ENCODE measurements around the gene HOXB7.

Gene HOXB7

DNA sequence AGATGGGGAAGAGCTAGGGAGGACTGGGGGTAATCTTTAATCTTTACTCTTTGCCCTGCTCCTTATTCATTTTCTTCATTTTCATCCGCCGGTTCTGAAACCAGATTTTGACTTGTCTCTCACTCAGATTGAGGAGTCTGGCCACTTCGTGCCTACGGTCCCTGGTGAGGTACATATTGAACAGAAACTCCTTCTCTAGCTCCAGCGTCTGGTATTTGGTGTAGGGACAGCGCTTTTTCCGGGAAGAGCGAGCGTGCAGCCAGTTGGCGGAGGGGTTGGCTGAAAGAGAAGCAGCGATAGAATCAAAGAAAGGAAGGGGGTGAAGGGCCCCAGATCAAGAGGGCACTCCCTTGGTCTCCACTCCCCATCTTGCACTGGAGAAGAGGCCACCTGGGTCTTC is 12.0 kb upstream of the HOXB7 start:
- no peak for DNase-seq

DNA sequence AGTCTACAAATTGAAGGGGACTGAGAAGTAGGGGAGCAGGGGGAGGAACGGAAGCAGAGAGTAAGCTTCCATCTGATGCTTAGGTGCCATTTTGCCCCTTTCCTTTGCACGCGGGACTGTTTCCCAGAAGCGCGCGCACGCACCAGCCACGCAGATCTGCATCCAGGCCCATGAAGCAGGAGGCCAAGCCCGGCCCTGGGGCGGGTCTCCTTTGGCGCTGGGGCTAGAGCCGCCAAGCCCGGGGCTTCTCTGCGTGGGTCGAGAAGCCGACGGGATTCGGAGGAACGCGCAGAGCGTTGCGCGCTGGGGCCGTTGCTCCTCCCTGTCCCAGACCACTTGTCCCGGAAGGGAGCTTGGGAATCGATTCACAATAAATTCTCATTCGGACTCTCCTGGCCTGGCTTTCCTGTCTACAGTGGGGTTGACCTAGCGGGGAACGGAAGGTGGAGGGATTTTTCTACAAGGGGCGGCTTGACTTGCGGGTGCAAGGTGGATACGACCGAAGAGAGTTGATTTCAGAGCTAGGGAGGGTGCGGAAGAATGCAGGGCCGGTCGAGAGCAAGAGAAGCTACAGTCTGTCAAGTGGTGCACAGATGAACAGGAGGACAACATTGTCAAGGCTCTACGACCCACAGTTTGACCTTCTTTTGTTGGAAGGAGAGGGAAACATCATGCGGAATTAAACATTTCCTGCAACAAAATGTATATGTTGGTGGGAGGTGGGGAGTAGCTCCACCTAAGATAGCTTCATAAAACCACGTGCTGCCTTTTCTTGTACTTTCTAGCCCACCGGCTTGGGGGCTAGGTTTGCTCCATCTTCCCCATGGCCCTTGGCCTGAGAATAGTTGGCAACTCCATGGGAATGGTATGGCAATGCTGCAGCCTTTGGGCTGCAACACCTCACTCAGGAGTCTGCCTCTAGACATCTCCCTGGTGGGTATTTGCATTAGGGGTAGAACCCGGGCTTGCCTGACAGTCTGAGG is 10.9 kb upstream of the HOXB7 start:
- no peak for DNase-seq

GRCh38 chr17:48620461-48621139 is 9.8 kb upstream of the HOXB7 start:
- DNase-seq: no peak

DNA sequence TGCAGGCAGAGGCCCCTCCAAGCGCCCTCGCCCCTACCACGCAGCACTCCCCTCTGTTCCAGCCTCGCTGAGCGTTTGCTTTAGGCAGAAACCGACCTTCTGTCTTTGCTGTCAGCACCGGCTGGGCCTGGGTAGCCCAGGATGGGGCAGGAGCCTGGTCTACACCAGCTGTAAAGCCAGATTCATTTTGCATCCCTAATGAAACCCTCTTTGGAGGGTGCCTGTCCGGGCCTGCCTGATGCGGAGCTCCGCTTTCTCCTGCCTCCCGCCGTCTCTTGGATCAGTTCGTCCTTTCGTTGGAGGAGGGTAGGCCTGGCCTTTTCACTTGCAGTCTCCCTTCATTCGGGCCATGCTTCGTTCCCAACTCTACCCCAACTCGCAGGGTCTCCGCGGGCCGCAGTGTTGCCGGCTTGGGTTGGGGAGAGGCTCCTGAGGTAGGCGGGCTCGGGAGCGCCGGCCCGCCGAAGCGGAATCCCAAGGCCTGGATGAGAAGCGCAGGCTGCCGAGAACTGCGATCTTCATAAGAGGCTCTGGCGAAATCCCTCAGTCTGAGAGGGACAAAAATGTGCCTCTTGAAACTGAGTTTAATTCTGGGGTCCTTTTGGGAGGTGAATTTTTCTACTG is 9.1 kb upstream of the HOXB7 start:
- no peak for DNase-seq

GRCh38 chr17:48618256-48618896 is 7.6 kb upstream of the HOXB7 start:
- DNase-seq: peak; percentile 80

DNA sequence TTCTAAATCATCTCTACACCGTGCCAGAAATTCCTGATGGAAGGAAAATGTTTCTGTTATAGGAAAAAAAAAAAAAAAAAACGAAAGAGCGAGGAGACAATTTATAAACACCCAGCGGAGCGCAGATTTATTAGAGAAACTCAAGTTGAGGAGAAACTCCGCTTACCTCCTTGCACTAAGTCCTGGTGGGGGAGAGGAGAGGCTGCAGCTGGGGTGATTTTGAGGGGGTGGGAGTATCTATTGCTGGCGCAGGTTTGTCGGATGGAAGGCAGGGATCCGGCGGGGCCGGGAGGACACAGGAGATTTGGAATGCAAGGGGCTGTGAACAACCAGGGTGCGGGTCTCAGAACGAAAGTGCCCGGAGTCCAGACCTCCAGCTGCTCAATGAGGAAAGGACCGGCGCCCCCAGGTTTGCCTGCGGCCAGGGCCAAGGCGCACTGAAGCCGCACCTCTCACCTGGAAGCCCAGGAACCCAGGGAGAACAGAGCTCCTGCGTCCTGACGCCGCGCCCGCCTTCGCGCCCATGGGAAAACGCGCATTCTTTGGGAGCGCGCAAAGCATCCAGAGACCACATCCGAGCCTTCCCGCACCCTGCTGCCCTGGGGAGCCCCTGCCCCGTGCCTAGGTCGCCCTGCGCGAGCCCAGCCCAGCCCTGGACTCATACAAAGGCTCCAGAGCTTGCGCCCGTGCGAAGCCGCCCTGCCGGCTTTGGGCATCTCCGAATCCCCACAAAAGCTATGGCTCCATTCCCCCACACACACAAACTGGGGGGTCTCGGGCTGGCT is 6.8 kb upstream of the HOXB7 start:
- DNase-seq: no peak

GRCh38 chr17:48616717-48617470 is 6.1 kb upstream of the HOXB7 start:
- DNase-seq: no peak

- no peak for DNase-seq
Measured at GRCh38 chr17:48615963-48616716, 5.3 kb upstream of the HOXB7 start.

- no peak for DNase-seq
Measured at GRCh38 chr17:48615047-48615962, 4.5 kb upstream of the HOXB7 start, which contains the start of gene HOXB8. Gene HOXB8 (minus strand): TSS chr17:48615292. CDS start chr17:48614704, 588 bp downstream.

- DNase-seq: no peak
Measured at GRCh38 chr17:48613862-48614694, 3.3 kb upstream of the HOXB7 start.

DNA sequence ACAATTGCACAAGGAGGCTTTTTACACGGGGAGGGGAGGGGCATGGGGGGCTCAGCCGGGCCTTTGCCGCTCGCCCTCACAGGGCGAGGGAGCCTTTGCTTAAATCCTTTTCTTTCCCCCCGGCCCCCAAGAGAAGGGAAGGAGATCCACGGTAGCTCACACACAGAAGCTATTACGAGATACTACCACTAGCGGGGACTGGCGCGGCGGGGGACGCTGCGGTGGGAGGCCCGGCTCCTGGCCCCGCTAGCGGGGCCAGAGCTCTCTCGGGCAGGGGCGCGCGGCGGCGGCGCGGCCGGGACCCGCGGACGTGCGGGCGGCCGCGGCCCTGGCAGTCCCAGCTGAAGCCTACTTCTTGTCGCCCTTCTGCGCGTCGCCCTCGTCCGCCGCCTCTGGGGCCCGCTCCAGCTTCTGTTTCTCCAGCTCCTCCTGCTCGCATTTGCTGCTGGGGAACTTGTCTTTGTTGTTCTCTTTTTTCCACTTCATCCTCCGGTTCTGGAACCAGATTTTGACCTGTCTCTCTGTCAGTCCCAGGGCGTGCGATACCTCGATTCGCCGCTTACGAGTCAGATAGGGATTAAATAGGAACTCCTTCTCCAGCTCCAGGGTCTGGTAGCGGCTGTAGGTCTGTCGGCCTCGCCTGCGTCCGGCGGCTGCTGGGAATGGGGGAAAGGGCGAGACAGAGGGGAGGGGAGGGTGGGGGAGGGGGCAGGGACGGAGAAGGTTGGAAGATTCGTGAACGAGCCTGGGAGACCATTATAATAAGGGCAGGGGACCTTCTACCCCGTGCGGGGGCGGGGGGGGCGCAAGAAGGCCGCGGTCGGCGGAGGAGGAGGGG is 2.3 kb upstream of the HOXB7 start:
- DNase-seq: peak; percentile 36

DNA sequence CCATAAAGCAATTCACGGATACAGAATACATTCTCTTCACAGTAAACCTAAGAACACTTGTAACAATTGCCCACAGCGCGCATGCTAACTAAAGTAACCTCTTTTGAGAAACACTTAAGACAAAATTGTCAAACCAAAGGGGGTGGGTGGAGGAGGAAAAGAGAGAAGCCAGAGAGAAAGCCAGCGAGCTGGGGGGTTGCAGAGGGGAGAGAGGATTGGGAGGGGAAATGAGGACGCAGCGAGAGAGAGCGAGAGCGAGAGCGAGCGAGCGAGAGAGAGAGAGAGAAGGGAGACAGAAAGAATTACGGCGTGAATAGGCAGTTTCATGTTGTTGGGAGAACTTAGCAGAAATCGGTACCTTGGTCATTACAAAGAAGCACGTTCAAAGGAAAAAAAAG is 1.6 kb upstream of the HOXB7 start:
- DNase-seq: no peak

DNA sequence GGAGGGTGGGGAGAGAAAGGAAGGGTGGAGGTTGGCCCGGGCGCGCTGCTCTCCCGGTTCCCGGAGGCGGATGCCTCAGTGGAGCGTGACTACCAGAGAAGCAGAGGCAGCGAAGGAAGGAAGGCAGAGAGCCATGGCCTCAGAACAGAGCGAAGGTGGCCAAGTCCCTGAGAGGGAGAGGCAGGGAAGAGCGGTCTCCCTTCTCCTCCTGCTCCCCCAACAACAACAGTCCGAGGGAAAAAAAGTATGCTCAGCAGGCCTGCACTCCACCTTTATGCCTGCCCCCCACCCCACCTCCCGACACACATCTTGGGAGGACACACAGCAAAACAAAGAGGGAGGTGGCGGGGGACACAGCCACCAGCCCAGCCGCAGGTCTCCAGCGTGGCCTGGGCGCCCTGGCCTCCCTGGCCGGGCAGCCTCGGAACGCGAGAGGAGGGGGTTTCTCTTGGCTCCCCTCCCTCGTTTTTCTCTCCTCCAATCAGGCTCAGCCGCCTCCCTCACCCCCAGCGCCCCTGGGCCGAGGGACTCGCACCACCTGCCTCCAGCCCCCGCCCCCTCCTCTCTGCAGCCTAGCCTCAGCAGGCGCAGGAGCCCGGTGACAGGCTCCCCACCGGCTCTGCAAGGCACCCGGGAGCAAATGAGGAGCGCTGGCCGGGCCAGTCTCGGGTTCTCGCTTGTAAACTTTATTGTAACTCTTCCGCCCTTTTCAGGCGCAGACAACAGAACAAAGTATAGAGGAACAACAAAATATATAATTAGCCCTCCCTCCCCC is 1.1 kb upstream of the HOXB7 start:
- DNase-seq: no peak

- DNase-seq: no peak
Measured at GRCh38 chr17:48611213-48611612, 396 bp upstream of the HOXB7 start.

DNA sequence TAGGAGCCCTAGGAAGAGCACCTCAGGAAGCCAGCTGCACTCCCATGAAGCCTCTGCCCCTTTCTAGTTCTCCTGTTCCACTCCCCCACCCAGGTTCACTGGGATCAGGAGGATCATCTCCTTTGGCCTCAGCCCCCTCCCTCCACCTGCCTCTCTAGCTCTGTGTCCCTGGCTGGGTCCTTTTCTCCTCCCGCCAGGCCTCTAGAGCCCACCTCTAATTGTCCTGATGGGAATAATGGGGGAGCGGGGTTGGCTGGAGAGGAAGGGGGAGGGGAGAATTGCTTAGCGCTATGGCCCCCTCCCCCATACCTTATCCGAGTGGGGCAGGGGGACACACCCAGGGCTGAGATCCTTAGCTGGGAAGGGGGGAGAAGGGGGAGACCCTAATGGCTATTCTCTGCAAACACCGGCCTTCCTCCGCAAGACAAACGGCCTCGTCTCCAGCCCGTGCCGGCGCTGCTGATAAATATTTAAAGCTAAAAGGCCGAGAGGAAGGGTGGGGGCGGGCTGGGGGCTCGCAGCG is 997 bp downstream of the HOXB7 start:
- DNase-seq: no peak

GRCh38 chr17:48609033-48609432 is 1.8 kb downstream of the HOXB7 start:
- DNase-seq: no peak

DNA sequence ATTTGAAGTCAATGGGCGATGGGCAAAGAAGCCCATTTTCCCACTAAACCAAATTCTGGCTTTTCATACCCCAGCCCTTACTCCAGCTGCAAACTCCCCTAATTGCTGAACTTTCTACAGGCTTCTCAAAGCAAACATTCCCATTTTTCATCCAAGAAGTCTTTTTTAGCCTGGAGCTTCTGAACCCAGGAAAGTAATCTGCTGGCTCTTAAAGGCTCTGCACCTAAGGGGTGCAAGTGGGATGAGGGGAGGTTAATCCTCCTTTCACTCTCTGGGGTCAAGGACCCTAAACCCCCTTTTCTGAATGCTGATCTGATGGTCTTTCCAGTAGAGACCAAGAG is 2.4 kb downstream of the HOXB7 start:
- DNase-seq: no peak
